ENCODE data around the gene HLA-DQB1. TPM values are rescaled to one million over a fixed set of nuclear protein-coding genes. Genes with fewer than 3 reads are reported as not detected.
"Not testable (repeated sequence)": the region's sequence is repeated elsewhere in the genome, so short reads cannot be mapped to it uniquely, and the experiment has no call there.

HLA-DQB1 gene
- total RNA-seq, 4 donors from 2014 or later: 0.16 to 5.8 (median 1.4) TPM

DNA sequence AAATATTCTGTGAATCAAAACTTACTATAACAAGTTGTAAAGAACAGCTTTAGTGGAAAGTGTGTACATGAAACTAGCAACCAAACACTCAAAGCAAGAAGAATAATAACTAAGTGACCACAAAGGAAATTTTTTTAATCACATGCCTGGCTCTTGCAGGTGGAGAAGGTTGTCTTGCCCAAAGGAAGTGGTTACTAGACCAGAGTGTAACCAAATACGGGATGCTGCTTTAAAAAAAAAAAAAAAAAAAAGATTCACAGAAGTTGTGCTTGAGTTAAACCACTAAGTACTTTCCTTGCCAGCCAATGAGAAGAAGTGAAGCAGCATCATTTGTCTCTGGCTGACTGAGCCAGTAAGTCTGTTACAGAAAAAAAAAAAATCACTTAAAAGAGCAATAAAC, 19.1 kb upstream of the HLA-DQB1 start:
- ATAC-seq: no peak

DNA sequence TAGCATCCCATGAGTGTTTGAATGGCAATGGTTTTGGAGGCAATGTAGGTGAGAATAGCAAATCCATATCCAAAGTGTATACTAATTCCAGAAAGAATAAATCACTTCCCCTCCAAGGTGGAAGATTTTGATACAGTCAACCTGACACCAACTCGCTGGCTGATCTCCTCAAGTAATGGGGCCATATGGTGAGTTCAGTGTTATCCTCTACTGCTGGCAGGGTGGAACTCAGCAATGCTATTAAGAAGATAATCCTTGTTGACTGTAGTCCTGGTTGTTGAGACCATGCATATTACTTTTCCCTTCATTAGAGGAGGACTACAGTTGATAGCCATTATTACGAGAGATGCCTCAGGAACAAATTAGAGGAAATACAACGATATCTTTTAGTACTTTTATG, 17.8 kb upstream of the HLA-DQB1 start:
- 33 to 85% methylated on average over 2 to 3 of the region's 3 CpGs for WGBS, 2 donors (ENCODE audit: low coverage in 1 of 2)
- no peak overlapping the region for H3K4me3 ChIP-seq
- no peaks in the 10 kb centered on the region for H3K9me3 ChIP-seq
- peaks cover 15% of the 10 kb centered on the region for H3K27me3 ChIP-seq
- H3K36me3 ChIP-seq: no peaks in the 10 kb centered on the region
- H3K4me1 ChIP-seq: no peaks in the 10 kb centered on the region
- ATAC-seq: no peak
- no peak overlapping the region for H3K27ac ChIP-seq
- TF ChIP-seq POLR2A (IDR thresholded peaks at IDR 0.05) (no peak), POLR2AphosphoS5 (IDR thresholded peaks at IDR 0.05) (no peak), EP300 (IDR thresholded peaks at IDR 0.05) (no peak)
- TF ChIP-seq, protein P1, sequence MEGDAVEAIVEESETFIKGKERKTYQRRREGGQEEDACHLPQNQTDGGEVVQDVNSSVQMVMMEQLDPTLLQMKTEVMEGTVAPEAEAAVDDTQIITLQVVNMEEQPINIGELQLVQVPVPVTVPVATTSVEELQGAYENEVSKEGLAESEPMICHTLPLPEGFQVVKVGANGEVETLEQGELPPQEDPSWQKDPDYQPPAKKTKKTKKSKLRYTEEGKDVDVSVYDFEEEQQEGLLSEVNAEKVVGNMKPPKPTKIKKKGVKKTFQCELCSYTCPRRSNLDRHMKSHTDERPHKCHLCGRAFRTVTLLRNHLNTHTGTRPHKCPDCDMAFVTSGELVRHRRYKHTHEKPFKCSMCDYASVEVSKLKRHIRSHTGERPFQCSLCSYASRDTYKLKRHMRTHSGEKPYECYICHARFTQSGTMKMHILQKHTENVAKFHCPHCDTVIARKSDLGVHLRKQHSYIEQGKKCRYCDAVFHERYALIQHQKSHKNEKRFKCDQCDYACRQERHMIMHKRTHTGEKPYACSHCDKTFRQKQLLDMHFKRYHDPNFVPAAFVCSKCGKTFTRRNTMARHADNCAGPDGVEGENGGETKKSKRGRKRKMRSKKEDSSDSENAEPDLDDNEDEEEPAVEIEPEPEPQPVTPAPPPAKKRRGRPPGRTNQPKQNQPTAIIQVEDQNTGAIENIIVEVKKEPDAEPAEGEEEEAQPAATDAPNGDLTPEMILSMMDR (IDR thresholded peaks at IDR 0.05): no peak

More for the DNA sequence above, 19.1 kb upstream of the HLA-DQB1 start:
- Histone ChIP-seq H3K36me3 (no peaks in the 10 kb centered on the region), H3K27ac (no peak overlapping the region), H3K27me3 (peaks cover 20% of the 10 kb centered on the region), H3K4me1 (no peaks in the 10 kb centered on the region), H3K4me3 (no peak overlapping the region), H3K9me3 (no peaks in the 10 kb centered on the region)
- WGBS, 2 donors (ENCODE audit: low coverage in 1 of 2): 33% methylated on average over 1 of the region's 1 CpG
- TF ChIP-seq, protein P1 (IDR thresholded peaks at IDR 0.05): no peak
- no peak for TF ChIP-seq POLR2AphosphoS5 (IDR thresholded peaks at IDR 0.05)
- TF ChIP-seq EP300 (IDR thresholded peaks at IDR 0.05): no peak
- no peak for TF ChIP-seq POLR2A (IDR thresholded peaks at IDR 0.05)

DNA sequence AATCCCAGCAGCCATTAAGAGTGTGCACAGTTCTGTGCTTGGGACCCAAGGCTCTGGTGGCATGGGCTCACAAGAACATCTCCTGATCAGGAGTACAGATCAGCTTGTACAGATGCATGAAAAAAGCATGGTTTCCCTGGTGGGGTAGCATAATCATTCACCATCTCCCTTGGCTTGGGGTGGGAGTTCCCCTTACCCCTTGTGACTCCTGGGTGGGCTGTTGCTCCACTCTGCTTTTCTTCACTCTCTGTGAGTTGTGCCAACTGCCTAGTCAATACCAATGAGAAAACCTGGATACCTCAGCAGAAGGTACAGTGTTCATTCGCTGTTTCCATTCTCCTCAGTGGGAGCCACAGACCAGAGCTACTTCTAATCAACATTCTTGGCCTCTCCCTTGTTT, 13.6 kb upstream of the HLA-DQB1 start:
- WGBS, 2 donors (ENCODE audit: low coverage in 1 of 2): 0 to 100% methylated on average over 1 of the region's 1 CpG
- Histone ChIP-seq H3K36me3 (no peaks in the 10 kb centered on the region), H3K4me1 (no peaks in the 10 kb centered on the region), H3K9me3 (peaks cover 0 to 6% (median 0%) of the 10 kb centered on the region in 3 donors), H3K4me3 (no peak overlapping the region), H3K27me3 (peaks cover 15% of the 10 kb centered on the region), H3K27ac (no peak overlapping the region)
- TF ChIP-seq POLR2AphosphoS5 (IDR thresholded peaks at IDR 0.05): no peak
- no peak for TF ChIP-seq EP300 (IDR thresholded peaks at IDR 0.05)
- no peak for TF ChIP-seq POLR2A (IDR thresholded peaks at IDR 0.05)
- TF ChIP-seq, protein P1 (IDR thresholded peaks at IDR 0.05): no peak
- no peak for ATAC-seq

DNA sequence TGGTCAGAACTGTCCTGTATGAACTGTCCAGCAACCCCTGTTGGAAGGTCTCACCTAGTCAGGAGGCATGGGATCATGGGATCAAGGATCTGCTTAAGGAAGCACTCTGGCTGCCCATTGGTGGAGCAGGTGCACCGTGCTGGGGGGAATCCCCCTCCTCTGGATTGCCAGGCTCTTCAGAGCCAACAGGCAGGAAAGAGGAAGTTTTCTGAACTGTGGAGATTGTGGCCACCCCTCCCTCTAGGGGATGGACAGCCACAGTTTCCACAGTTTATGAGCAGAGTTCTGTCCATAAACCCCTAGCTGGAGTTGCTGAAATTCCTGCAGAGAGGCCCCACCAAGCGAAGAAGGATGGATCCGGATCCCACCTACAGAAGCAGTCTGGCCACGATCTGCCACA, 13.0 kb upstream of the HLA-DQB1 start:
- H3K4me3 ChIP-seq: no peak overlapping the region

DNA sequence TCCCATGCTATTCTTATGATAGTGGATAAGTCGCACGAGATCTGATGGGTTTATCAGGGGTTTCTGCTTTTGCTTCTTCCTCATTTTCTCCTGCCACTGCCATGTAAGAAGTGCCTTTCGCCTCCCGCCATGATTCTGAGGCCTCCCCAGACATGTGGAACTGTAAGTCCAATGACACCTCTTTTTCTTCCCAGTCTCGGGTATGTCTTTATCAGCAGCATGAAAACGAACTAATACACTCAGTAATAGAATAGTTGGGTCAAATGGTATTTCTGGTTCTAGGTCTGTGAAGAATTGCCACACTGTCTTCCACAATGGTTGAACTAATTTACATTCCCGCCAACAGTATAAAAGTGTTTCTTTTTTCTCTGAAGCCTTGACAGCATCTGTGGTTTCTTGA, 7.7 kb upstream of the HLA-DQB1 start:
- not testable (repeated sequence) for H3K27me3 ChIP-seq, H3K4me3 ChIP-seq, H3K4me1 ChIP-seq, H3K36me3 ChIP-seq, H3K27ac ChIP-seq, ATAC-seq
- peaks cover 0 to 13% (median 0%) of the 10 kb centered on the region in 3 donors for H3K9me3 ChIP-seq
- WGBS, 2 donors (ENCODE audit: low coverage in 1 of 2): 90 to 94% methylated on average over 4 to 5 of the region's 7 CpGs

More for the DNA sequence above, 13.0 kb upstream of the HLA-DQB1 start:
- no peak overlapping the region for H3K27ac ChIP-seq
- H3K27me3 ChIP-seq: peaks cover 11% of the 10 kb centered on the region
- TF ChIP-seq EP300 (IDR thresholded peaks at IDR 0.05) (no peak), POLR2A (IDR thresholded peaks at IDR 0.05) (no peak), POLR2AphosphoS5 (IDR thresholded peaks at IDR 0.05) (no peak)
- TF ChIP-seq, protein P1 (IDR thresholded peaks at IDR 0.05): no peak
- ATAC-seq: no peak
- no CpG with 5 or more reads among the region's 4 CpGs for WGBS, 2 donors (ENCODE audit: low coverage in 1 of 2)
- peaks cover 0 to 6% (median 0%) of the 10 kb centered on the region in 3 donors for H3K9me3 ChIP-seq
- H3K36me3 ChIP-seq: no peaks in the 10 kb centered on the region
- H3K4me1 ChIP-seq: no peaks in the 10 kb centered on the region

DNA sequence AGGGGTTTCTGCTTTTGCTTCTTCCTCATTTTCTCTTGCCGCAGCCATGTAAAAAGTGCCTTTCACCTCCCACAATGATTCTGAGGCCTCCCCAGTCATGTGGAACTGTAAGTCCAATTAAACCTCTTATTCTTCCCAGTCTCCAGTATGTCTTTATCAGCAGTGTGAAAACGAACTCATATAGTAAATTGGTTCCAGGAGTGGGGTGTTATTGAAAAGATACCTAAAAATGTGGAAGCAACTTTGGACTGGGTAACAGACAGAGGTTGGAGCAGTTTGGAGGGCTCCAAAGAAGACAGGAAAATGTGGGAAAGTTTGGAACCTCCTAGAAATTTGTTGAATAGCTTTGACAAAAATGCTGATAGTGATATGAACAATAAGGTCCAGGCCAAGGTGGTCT, 5.5 kb upstream of the HLA-DQB1 start:
- not testable (repeated sequence) for H3K4me3 ChIP-seq, ATAC-seq, H3K9me3 ChIP-seq, H3K4me1 ChIP-seq, H3K27ac ChIP-seq, H3K36me3 ChIP-seq, H3K27me3 ChIP-seq
- WGBS, 2 donors (ENCODE audit: low coverage in 1 of 2): 78 to 83% methylated on average over 1 to 2 of the region's 2 CpGs
